ENCODE results near the gene ZNF3. TPM values are rescaled to one million over a fixed set of nuclear protein-coding genes. Genes with fewer than 3 reads are reported as not detected.
A peak's percentile ranks its signal among the peaks of the same experiment; 100 is the strongest.

ZNF3 gene
- polyA plus RNA-seq, 1 donor, result 50.4 TPM

GRCh38 chr7:100124301-100125230 is 43.0 kb upstream of the ZNF3 start:
- Histone ChIP-seq H3K36me3 (ENCODE audit: control insufficient read depth, insufficient read depth, low read length) (peaks cover 4% of the 10 kb centered on the region), H3K4me3 (ENCODE audit: low read length) (no peak overlapping the region), H3K27me3 (ENCODE audit: control insufficient read depth, insufficient read depth, low read length) (no peaks in the 10 kb centered on the region), H3K27ac (ENCODE audit: low read length) (peak overlapping the region; percentile 62), H3K4me1 (ENCODE audit: control insufficient read depth, insufficient read depth, low read length) (peaks cover 41% of the 10 kb centered on the region), H3K9me3 (ENCODE audit: control insufficient read depth, low read depth, low read length) (no peaks in the 10 kb centered on the region)
- peak in 1 of 2 donors; percentile 40 for DNase-seq
- WGBS (ENCODE audit: insufficient coverage, low lambda C conversion rate), result no CpG with 5 or more reads among the region's 4 CpGs

GRCh38 chr7:100122568-100122967 is 41.0 kb upstream of the ZNF3 start:
- Histone ChIP-seq H3K27me3 (ENCODE audit: control insufficient read depth, insufficient read depth, low read length) (no peaks in the 10 kb centered on the region), H3K27ac (ENCODE audit: low read length) (no peak overlapping the region), H3K9me3 (ENCODE audit: control insufficient read depth, low read depth, low read length) (no peaks in the 10 kb centered on the region), H3K4me3 (ENCODE audit: low read length) (no peak overlapping the region), H3K4me1 (ENCODE audit: control insufficient read depth, insufficient read depth, low read length) (peaks cover 30% of the 10 kb centered on the region), H3K36me3 (ENCODE audit: control insufficient read depth, insufficient read depth, low read length) (peaks cover 4% of the 10 kb centered on the region)
- DNase-seq, result no peak
- no CpG with 5 or more reads among the region's 1 CpG for WGBS (ENCODE audit: insufficient coverage, low lambda C conversion rate)

- Histone ChIP-seq H3K27me3 (ENCODE audit: control insufficient read depth, insufficient read depth, low read length) (no peaks in the 10 kb centered on the region), H3K9me3 (ENCODE audit: control insufficient read depth, low read depth, low read length) (no peaks in the 10 kb centered on the region), H3K4me1 (ENCODE audit: control insufficient read depth, insufficient read depth, low read length) (peaks cover 30% of the 10 kb centered on the region), H3K27ac (ENCODE audit: low read length) (no peak overlapping the region), H3K4me3 (ENCODE audit: low read length) (no peak overlapping the region), H3K36me3 (ENCODE audit: control insufficient read depth, insufficient read depth, low read length) (peaks cover 4% of the 10 kb centered on the region)
- WGBS (ENCODE audit: insufficient coverage, low lambda C conversion rate), result no CpG with 5 or more reads among the region's 13 CpGs
- no peak for DNase-seq
Observed at GRCh38 chr7:100122067-100122466, 40.5 kb upstream of the ZNF3 start.

GRCh38 chr7:100120733-100121036 is 39.2 kb upstream of the ZNF3 start:
- Histone ChIP-seq H3K27me3 (ENCODE audit: control insufficient read depth, insufficient read depth, low read length) (no peaks in the 10 kb centered on the region), H3K4me1 (ENCODE audit: control insufficient read depth, insufficient read depth, low read length) (peaks cover 29% of the 10 kb centered on the region), H3K4me3 (ENCODE audit: low read length) (no peak overlapping the region), H3K36me3 (ENCODE audit: control insufficient read depth, insufficient read depth, low read length) (peaks cover 9% of the 10 kb centered on the region), H3K27ac (ENCODE audit: low read length) (no peak overlapping the region), H3K9me3 (ENCODE audit: control insufficient read depth, low read depth, low read length) (no peaks in the 10 kb centered on the region)
- DNase-seq, result no peak
- WGBS (ENCODE audit: insufficient coverage, low lambda C conversion rate), result no CpG with 5 or more reads among the region's 1 CpG

GRCh38 chr7:100119970-100120732 is 38.6 kb upstream of the ZNF3 start:
- peak in 1 of 2 donors; percentile 51 for DNase-seq

GRCh38 chr7:100119072-100119969 is 37.8 kb upstream of the ZNF3 start, which contains the start of the genes CNPY4 and TAF6:
CNPY4 (plus strand) TSS chr7:100119634; CDS start chr7:100119745, 111 bp downstream.
TAF6 (minus strand) TSS chr7:100119358; CDS start chr7:100114209, 5,149 bp downstream.
- H3K9me3 ChIP-seq (ENCODE audit: control insufficient read depth, low read depth, low read length), result no peaks in the 10 kb centered on the region
- H3K36me3 ChIP-seq (ENCODE audit: control insufficient read depth, insufficient read depth, low read length), result peaks cover 9% of the 10 kb centered on the region
- DNase-seq, result peak; percentile 92 to 93
- H3K4me1 ChIP-seq (ENCODE audit: control insufficient read depth, insufficient read depth, low read length), result peaks cover 15% of the 10 kb centered on the region
- 0% methylated on average over 1 of the region's 49 CpGs for WGBS (ENCODE audit: insufficient coverage, low lambda C conversion rate)
- H3K27ac ChIP-seq (ENCODE audit: low read length), result peak within 1 kb of the TSS; percentile 54
- H3K27me3 ChIP-seq (ENCODE audit: control insufficient read depth, insufficient read depth, low read length), result no peaks in the 10 kb centered on the region
- H3K4me3 ChIP-seq (ENCODE audit: low read length), result peak within 1 kb of the TSS; percentile 76

More at GRCh38 chr7:100119970-100120732, 38.6 kb upstream of the ZNF3 start:
- Histone ChIP-seq H3K9me3 (ENCODE audit: control insufficient read depth, low read depth, low read length) (no peaks in the 10 kb centered on the region), H3K4me3 (ENCODE audit: low read length) (peak overlapping the region; percentile 76), H3K36me3 (ENCODE audit: control insufficient read depth, insufficient read depth, low read length) (peaks cover 9% of the 10 kb centered on the region), H3K27me3 (ENCODE audit: control insufficient read depth, insufficient read depth, low read length) (no peaks in the 10 kb centered on the region), H3K4me1 (ENCODE audit: control insufficient read depth, insufficient read depth, low read length) (peaks cover 24% of the 10 kb centered on the region), H3K27ac (ENCODE audit: low read length) (peak overlapping the region; percentile 54)
- WGBS (ENCODE audit: insufficient coverage, low lambda C conversion rate), result 38% methylated on average over 5 of the region's 19 CpGs

- no peak for DNase-seq
- Histone ChIP-seq H3K27ac (ENCODE audit: low read length) (no peak overlapping the region), H3K27me3 (ENCODE audit: control insufficient read depth, insufficient read depth, low read length) (no peaks in the 10 kb centered on the region), H3K9me3 (ENCODE audit: control insufficient read depth, low read depth, low read length) (no peaks in the 10 kb centered on the region), H3K4me3 (ENCODE audit: low read length) (peak overlapping the region; percentile 76), H3K4me1 (ENCODE audit: control insufficient read depth, insufficient read depth, low read length) (peaks cover 12% of the 10 kb centered on the region), H3K36me3 (ENCODE audit: control insufficient read depth, insufficient read depth, low read length) (peaks cover 16% of the 10 kb centered on the region)
- 27% methylated on average over 3 of the region's 18 CpGs for WGBS (ENCODE audit: insufficient coverage, low lambda C conversion rate)
Observed at GRCh38 chr7:100118388-100119071, 37.0 kb upstream of the ZNF3 start.

GRCh38 chr7:100115026-100115425 is 33.5 kb upstream of the ZNF3 start:
- Histone ChIP-seq H3K27me3 (ENCODE audit: control insufficient read depth, insufficient read depth, low read length) (no peaks in the 10 kb centered on the region), H3K9me3 (ENCODE audit: control insufficient read depth, low read depth, low read length) (no peaks in the 10 kb centered on the region), H3K4me3 (ENCODE audit: low read length) (no peak overlapping the region), H3K4me1 (ENCODE audit: control insufficient read depth, insufficient read depth, low read length) (peaks cover 5% of the 10 kb centered on the region), H3K36me3 (ENCODE audit: control insufficient read depth, insufficient read depth, low read length) (peaks cover 39% of the 10 kb centered on the region), H3K27ac (ENCODE audit: low read length) (no peak overlapping the region)
- DNase-seq, result no peak
- WGBS (ENCODE audit: insufficient coverage, low lambda C conversion rate), result no CpG with 5 or more reads among the region's 7 CpGs

GRCh38 chr7:100111914-100112313 is 30.4 kb upstream of the ZNF3 start:
- H3K4me1 ChIP-seq (ENCODE audit: control insufficient read depth, insufficient read depth, low read length), result no peaks in the 10 kb centered on the region
- H3K36me3 ChIP-seq (ENCODE audit: control insufficient read depth, insufficient read depth, low read length), result peaks cover 66% of the 10 kb centered on the region
- no peak for DNase-seq
- no peak overlapping the region for H3K4me3 ChIP-seq (ENCODE audit: low read length)
- H3K27me3 ChIP-seq (ENCODE audit: control insufficient read depth, insufficient read depth, low read length), result no peaks in the 10 kb centered on the region
- WGBS (ENCODE audit: insufficient coverage, low lambda C conversion rate), result no CpG with 5 or more reads among the region's 13 CpGs
- H3K27ac ChIP-seq (ENCODE audit: low read length), result no peak overlapping the region
- H3K9me3 ChIP-seq (ENCODE audit: control insufficient read depth, low read depth, low read length), result no peaks in the 10 kb centered on the region

Measured in large intestine (tissue), 3 donors.